ENCODE measurements around the gene ATP6V1B1.

- TF ChIP-seq CTCF (IDR thresholded peaks at IDR 0.05) (no peak), POLR2A (IDR thresholded peaks at IDR 0.05) (no peak)
Measured at GRCh38 chr2:70987386-70987785, 51.7 kb downstream of the ATP6V1B1 start.

Data from esophagus squamous epithelium (tissue), 4 donors.